Liver (tissue), 9 donors: ENCODE measurements around the gene RIC8B. TPM values are rescaled to one million over a fixed set of nuclear protein-coding genes. Genes with fewer than 3 reads are reported as not detected.
A peak's percentile ranks its signal among the peaks of the same experiment; 100 is the strongest.

Experiments
- DNase-seq: peaks from one replicate; pipeline ENCODE4 v3.0.0-alpha.2; 2017; ENCODE audit warnings: low spot score
- H3K27ac ChIP-seq, 2 donors: one replicate each; pipeline ENCODE4 v1.7.0; 2013; ENCODE audit warnings: inconsistent platforms in 2 of 2, low read length in 2 of 2, control low read depth in 1 of 2, low read depth in 1 of 2, mild to moderate bottlenecking in 1 of 2
- H3K27me3 ChIP-seq, 4 donors: one replicate each; pipeline versions ENCODE4 v1.6.1 to v1.7.0; 2013; ENCODE audit warnings: low read length in 3 of 4, inconsistent platforms in 1 of 4, mild to moderate bottlenecking in 1 of 4, moderate library complexity in 1 of 4; ENCODE audit not compliant: control insufficient read depth in 4 of 4, insufficient read depth in 4 of 4
- H3K36me3 ChIP-seq, 4 donors: one replicate each; pipeline versions ENCODE4 v1.6.1 to v1.7.0; 2013; ENCODE audit warnings: low read length in 3 of 4, mild to moderate bottlenecking in 3 of 4, low read depth in 1 of 4, moderate library complexity in 1 of 4; ENCODE audit not compliant: control insufficient read depth in 4 of 4, insufficient read depth in 3 of 4
- H3K4me1 ChIP-seq, 4 donors: one replicate each; pipeline versions ENCODE4 v1.6.1 to v1.7.0; 2013; ENCODE audit warnings: low read length in 3 of 4, mild to moderate bottlenecking in 3 of 4, moderate library complexity in 1 of 4; ENCODE audit not compliant: control insufficient read depth in 4 of 4, insufficient read depth in 4 of 4
- H3K4me3 ChIP-seq, 3 donors: one replicate each; pipeline versions ENCODE4 v1.6.1 to v1.7.0; 2013; ENCODE audit warnings: low read length in 3 of 3, control low read depth in 1 of 3, low read depth in 1 of 3, mild to moderate bottlenecking in 1 of 3
- H3K9ac ChIP-seq, 2 donors: one replicate each; pipeline ENCODE4 v1.7.0; 2013; ENCODE audit warnings: low read length in 2 of 2, mild to moderate bottlenecking in 2 of 2, moderate library complexity in 2 of 2, control low read depth in 1 of 2, low read depth in 1 of 2
- H3K9me3 ChIP-seq, 4 donors: one replicate each; pipeline versions ENCODE4 v1.6.1 to v1.7.0; 2013; ENCODE audit warnings: low read length in 3 of 4; ENCODE audit not compliant: control insufficient read depth in 4 of 4
- EGR1 ChIP-seq, 2 donors: IDR thresholded peaks; 2 replicates each; pipeline ENCODE4 v1.6.1; 2016 to 2018; ENCODE audit warnings: antibody characterized with exemption in 2 of 2, low read depth in 2 of 2
- FOXA1 ChIP-seq: IDR thresholded peaks from 2 replicates; pipeline ENCODE4 v1.6.1; 2016; ENCODE audit warnings: antibody characterized with exemption
- FOXA2 ChIP-seq: IDR thresholded peaks from 2 replicates; pipeline ENCODE4 v1.6.1; 2016; ENCODE audit warnings: antibody characterized with exemption
- GABPA ChIP-seq, 2 donors: IDR thresholded peaks in 1 of 2; conservative IDR thresholded peaks in 1 of 2; 2 replicates each; pipeline ENCODE4 v1.6.1; 2016; ENCODE audit warnings: antibody characterized with exemption in 2 of 2, mild to moderate bottlenecking in 1 of 2, moderate library complexity in 1 of 2
- HNF4A ChIP-seq, 2 donors: conservative IDR thresholded peaks; 2 replicates each; pipeline ENCODE4 v1.6.1; 2016; ENCODE audit warnings: antibody characterized with exemption in 2 of 2, mild to moderate bottlenecking in 2 of 2
- HNF4G ChIP-seq: IDR thresholded peaks from 2 replicates; pipeline ENCODE4 v1.6.1; 2016; ENCODE audit warnings: antibody characterized with exemption
- JUND ChIP-seq, 2 donors: IDR thresholded peaks; 2 replicates each; pipeline ENCODE4 v1.6.1; 2016; ENCODE audit warnings: antibody characterized with exemption in 2 of 2
- MAX ChIP-seq: IDR thresholded peaks from 2 replicates; pipeline ENCODE4 v1.6.1; 2016; ENCODE audit warnings: antibody characterized with exemption
- NR2F2 ChIP-seq: IDR thresholded peaks from 2 replicates; pipeline ENCODE4 v1.6.1; 2016; ENCODE audit warnings: antibody characterized with exemption
- RAD21 ChIP-seq, 2 donors: IDR thresholded peaks; 2 replicates each; pipeline ENCODE4 v1.6.1; 2016; ENCODE audit warnings: antibody characterized with exemption in 2 of 2, mild to moderate bottlenecking in 2 of 2
- REST ChIP-seq: IDR thresholded peaks from 2 replicates; pipeline ENCODE4 v1.6.1; 2016; ENCODE audit warnings: antibody characterized with exemption, mild to moderate bottlenecking
- RXRA ChIP-seq, 2 donors: IDR thresholded peaks; 2 replicates each; pipeline ENCODE4 v1.6.1; 2017 to 2018; ENCODE audit warnings: antibody characterized with exemption in 2 of 2, mild to moderate bottlenecking in 1 of 2
- SP1 ChIP-seq: IDR thresholded peaks from 2 replicates; pipeline ENCODE4 v1.6.1; 2018; ENCODE audit warnings: antibody characterized with exemption, mild to moderate bottlenecking
- TAF1 ChIP-seq: conservative IDR thresholded peaks from 2 replicates; pipeline ENCODE4 v1.6.1; 2016; ENCODE audit warnings: antibody characterized with exemption, mild to moderate bottlenecking
- YY1 ChIP-seq: IDR thresholded peaks from 2 replicates; pipeline ENCODE4 v1.6.1; 2016; ENCODE audit warnings: antibody characterized with exemption, mild to moderate bottlenecking
- ZBTB33 ChIP-seq: IDR thresholded peaks from 2 replicates; pipeline ENCODE4 v1.6.1; 2016; ENCODE audit warnings: antibody characterized with exemption
- WGBS: extraction: QIAGEN DNeasy Blood & Tissue Kit; methylation state at CpG from one replicate; pipeline ENCODE4 v1.1.7; 2013; 5-methylcytosine and 5-hydroxymethylcytosine counted together
- polyA plus RNA-seq, 2 donors: library from polyadenylated mRNA; stranded (reverse) in 1 of 2; unstranded in 1 of 2; fragments of 200-250 nt in 1 of 2; fragments of >200 nt in 1 of 2; fragmentation: Nextera tagmentation in 1 of 2; extraction: Ambion mirVana in 1 of 2; gene quantifications; one replicate each; pipeline versions ENCODE4 v1.2.1 to v1.2.3, GENCODE V29; 2013 to 2015
- total RNA-seq, 2 donors: library from RNA; depleted of rRNA; stranded (reverse); fragments of >200 nt; gene quantifications; one replicate each; pipeline ENCODE4 v1.2.3, GENCODE V29; 2014
- donor health status: healthy.
- donor health status: healthy.
- donor health status: healthy.
- donor health status: healthy.
- donor health status: healthy.

The RIC8B gene
- total and polyA plus RNA-seq, 4 donors: 2.7 to 15.1 (median 4.2) TPM

GRCh38 chr12:106861984-106862916, 87.8 kb downstream of the RIC8B start:
- Histone ChIP-seq H3K36me3 (peaks cover 0 to 8% (median 4%) of the 10 kb centered on the region in 4 donors), H3K4me1 (no peaks in the 10 kb centered on the region), H3K27ac (no peak overlapping the region), H3K9ac (no peak overlapping the region), H3K9me3 (no peaks in the 10 kb centered on the region), H3K27me3 (no peaks in the 10 kb centered on the region), H3K4me3 (no peak overlapping the region)
- 80% methylated on average over 3 of the region's 3 CpGs for WGBS
- TF ChIP-seq HNF4A (conservative IDR thresholded peaks at IDR 0.05) (peak in 1 of 2 donors; percentile 22), YY1 (no peak)
- no peak for DNase-seq

GRCh38 chr12:106863189-106863588, 88.7 kb downstream of the RIC8B start:
- no peaks in the 10 kb centered on the region for H3K4me1 ChIP-seq
- no peaks in the 10 kb centered on the region for H3K9me3 ChIP-seq
- no peak for TF ChIP-seq EGR1 (IDR thresholded peaks at IDR 0.05; ENCODE audit: low read depth in 2 of 2)
- TF ChIP-seq JUND (IDR thresholded peaks at IDR 0.05): no peak
- no peak for TF ChIP-seq SP1
- no peak for TF ChIP-seq MAX
- TF ChIP-seq HNF4A (conservative IDR thresholded peaks at IDR 0.05): no peak
- peaks cover 0 to 8% (median 5%) of the 10 kb centered on the region in 4 donors for H3K36me3 ChIP-seq
- H3K27ac ChIP-seq: no peak overlapping the region
- H3K9ac ChIP-seq: no peak overlapping the region
- H3K27me3 ChIP-seq: no peaks in the 10 kb centered on the region
- no peak overlapping the region for H3K4me3 ChIP-seq
- DNase-seq: no peak
- WGBS: 89% methylated on average over 1 of the region's 1 CpG

GRCh38 chr12:106865683-106866082, 91.2 kb downstream of the RIC8B start:
- peaks cover 0 to 8% (median 3%) of the 10 kb centered on the region in 4 donors for H3K36me3 ChIP-seq
- H3K9me3 ChIP-seq: no peaks in the 10 kb centered on the region
- no peak for DNase-seq
- no peaks in the 10 kb centered on the region for H3K27me3 ChIP-seq
- WGBS: 93% methylated on average over 3 of the region's 3 CpGs
- H3K4me1 ChIP-seq: no peaks in the 10 kb centered on the region
- TF ChIP-seq SP1 (no peak), FOXA1 (no peak), REST (no peak), RXRA (IDR thresholded peaks at IDR 0.05) (no peak), NR2F2 (no peak), HNF4G (no peak), HNF4A (conservative IDR thresholded peaks at IDR 0.05) (no peak), ZBTB33 (no peak), FOXA2 (no peak), TAF1 (no peak), GABPA (IDR thresholded peaks at IDR 0.05 in 1 of 2, conservative IDR thresholded peaks at IDR 0.05 in 1 of 2) (no peak), EGR1 (IDR thresholded peaks at IDR 0.05; ENCODE audit: low read depth in 2 of 2) (no peak), RAD21 (IDR thresholded peaks at IDR 0.05) (no peak)
- H3K27ac ChIP-seq: no peak overlapping the region
- no peak overlapping the region for H3K9ac ChIP-seq
- no peak overlapping the region for H3K4me3 ChIP-seq
